ENCODE data around the gene P2RX3.

DNA sequence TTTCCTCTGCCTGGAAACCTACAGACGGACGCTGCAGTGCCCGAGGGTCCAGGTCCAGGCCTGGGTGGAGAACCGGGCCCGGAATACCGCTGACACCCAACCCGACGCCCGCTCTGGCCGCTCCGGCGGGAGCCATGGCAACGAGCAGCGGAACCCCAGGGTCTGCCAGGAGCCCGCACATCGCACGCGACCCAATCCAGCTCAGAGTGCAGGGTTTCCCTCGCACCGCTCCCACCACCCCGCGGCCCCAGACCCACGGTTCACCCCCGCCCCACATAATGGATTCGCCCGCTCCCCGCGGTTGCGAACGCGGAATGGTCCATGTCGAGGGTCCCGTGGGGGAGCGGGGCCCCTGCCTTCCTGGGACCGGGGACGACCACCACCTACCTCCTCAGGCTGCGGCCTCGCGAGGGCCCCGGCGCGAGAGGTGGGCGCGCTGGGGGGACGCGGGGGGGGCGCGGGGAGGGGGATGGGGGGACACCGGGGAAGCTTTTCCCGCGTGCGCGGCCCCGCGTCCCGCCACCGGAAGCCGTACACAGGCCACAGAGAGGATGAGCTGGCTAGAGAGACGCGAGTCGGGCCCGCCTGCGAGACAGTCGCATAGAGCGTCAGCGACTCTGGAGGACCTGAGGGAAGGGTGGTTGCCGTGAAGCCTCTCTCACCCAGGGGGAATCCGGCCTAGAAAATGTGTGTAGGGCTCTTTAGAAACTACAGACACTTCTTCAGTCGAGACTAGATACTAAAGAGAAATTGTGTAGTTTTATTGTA is 2.6 kb upstream of the P2RX3 start, which contains the start of gene SSRP1:
- TF ChIP-seq, protein P1, sequence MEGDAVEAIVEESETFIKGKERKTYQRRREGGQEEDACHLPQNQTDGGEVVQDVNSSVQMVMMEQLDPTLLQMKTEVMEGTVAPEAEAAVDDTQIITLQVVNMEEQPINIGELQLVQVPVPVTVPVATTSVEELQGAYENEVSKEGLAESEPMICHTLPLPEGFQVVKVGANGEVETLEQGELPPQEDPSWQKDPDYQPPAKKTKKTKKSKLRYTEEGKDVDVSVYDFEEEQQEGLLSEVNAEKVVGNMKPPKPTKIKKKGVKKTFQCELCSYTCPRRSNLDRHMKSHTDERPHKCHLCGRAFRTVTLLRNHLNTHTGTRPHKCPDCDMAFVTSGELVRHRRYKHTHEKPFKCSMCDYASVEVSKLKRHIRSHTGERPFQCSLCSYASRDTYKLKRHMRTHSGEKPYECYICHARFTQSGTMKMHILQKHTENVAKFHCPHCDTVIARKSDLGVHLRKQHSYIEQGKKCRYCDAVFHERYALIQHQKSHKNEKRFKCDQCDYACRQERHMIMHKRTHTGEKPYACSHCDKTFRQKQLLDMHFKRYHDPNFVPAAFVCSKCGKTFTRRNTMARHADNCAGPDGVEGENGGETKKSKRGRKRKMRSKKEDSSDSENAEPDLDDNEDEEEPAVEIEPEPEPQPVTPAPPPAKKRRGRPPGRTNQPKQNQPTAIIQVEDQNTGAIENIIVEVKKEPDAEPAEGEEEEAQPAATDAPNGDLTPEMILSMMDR (tag by site-specific recombination; IDR thresholded peaks at IDR 0.05), result 0 out of 2 replicates have a peak, but pooled peaks have one; percentile 11
- TF ChIP-seq ZBTB17 (tag by site-specific recombination; IDR thresholded peaks at IDR 0.05) (no peak), OVOL3 (tag by site-specific recombination; IDR thresholded peaks at IDR 0.05) (no peak), SP3 (tag by site-specific recombination; IDR thresholded peaks at IDR 0.05) (0 out of 2 replicates have a peak, but pooled peaks have one; percentile 16), ZNF548 (tag by site-specific recombination; IDR thresholded peaks at IDR 0.05) (no peak), PRDM10 (tag by site-specific recombination; IDR thresholded peaks at IDR 0.05) (peak; percentile 96)
- TF ChIP-seq, protein P2, sequence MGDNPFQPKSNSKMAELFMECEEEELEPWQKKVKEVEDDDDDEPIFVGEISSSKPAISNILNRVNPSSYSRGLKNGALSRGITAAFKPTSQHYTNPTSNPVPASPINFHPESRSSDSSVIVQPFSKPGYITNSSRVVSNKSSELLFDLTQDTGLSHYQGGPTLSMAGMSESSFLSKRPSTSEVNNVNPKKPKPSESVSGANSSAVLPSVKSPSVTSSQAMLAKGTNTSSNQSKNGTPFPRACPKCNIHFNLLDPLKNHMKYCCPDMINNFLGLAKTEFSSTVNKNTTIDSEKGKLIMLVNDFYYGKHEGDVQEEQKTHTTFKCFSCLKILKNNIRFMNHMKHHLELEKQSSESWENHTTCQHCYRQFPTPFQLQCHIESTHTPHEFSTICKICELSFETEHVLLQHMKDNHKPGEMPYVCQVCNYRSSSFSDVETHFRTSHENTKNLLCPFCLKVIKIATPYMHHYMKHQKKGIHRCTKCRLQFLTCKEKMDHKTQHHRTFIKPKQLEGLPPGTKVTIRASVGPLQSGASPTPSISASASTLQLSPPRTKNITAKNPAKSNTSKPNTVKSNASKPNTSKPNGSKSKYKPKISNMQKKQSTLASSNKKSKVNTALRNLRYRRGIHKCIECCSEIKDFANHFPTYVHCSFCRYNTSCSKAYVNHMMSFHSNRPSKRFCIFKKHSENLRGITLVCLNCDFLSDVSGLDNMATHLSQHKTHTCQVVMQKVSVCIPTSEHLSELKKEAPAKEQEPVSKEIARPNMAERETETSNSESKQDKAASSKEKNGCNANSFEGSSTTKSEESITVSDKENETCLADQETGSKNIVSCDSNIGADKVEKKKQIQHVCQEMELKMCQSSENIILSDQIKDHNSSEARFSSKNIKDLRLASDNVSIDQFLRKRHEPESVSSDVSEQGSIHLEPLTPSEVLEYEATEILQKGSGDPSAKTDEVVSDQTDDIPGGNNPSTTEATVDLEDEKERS (tag by site-specific recombination; IDR thresholded peaks at IDR 0.05), result no peak
